ENCODE data around the gene ANKS1B. TPM values are rescaled to one million over a fixed set of nuclear protein-coding genes. Genes with fewer than 3 reads are reported as not detected.

Gene ANKS1B
- polyA plus RNA-seq, 1 experiment, result 0.27 TPM

DNA sequence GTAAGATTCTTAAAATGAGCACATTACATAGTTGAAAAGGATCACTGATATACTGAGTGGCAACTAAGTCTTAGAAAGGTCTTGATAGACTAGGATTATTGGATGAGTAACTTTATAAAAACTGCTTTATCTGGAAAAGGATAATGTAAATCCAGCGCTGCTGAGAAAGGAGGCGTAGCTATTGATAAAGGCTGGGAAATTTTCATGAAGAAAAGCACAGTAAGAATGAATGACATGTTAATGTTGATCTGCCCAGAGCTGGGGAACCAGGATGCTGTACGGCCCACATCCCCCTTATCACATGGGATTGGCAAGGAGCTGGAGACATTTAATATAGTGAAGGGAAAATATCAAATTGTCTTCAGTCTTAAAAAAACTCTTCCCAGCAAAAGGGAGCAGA, 1165.7 kb downstream of the ANKS1B start:
- Histone ChIP-seq H3K4me3 (ENCODE audit: low read depth, low read length) (no peak overlapping the region), H3K27me3 (ENCODE audit: control insufficient read depth, insufficient read depth, low read length) (no peaks in the 10 kb centered on the region), H3K36me3 (ENCODE audit: control insufficient read depth, insufficient read depth, low read length) (no peaks in the 10 kb centered on the region)
- ChIA-PET CTCF (interaction anchor here (0.6 kb wide), 1 partner anchor 497 kb away, joined by 3 read pairs; no protein-coding TSS in a partner anchor), POLR2A (no interaction called here)
- TF ChIP-seq CTCF (IDR thresholded peaks at IDR 0.05; ENCODE audit: insufficient read depth, low read depth, low read length), result no peak
- DNase-seq (ENCODE audit: low read depth), result no peak

DNA sequence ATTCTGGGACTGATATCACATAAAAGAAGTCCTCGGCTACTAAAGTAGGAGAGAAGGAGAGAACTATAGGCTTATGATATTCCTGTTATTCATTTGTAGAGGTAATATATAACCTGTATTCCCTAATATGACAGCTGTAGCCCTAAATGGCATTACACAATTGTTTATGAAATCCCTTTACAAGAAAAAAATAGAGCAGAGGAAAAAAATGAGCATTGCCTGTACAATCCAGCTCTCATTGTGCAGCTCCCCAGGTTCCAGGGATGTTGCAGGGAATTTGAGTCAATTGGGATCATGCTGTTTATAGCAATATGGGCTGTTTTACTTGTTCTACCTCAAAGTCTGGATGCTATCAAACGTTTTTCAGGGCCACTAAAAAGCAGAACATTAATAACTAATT, 1166.5 kb downstream of the ANKS1B start:
- Histone ChIP-seq H3K27me3 (ENCODE audit: control insufficient read depth, insufficient read depth, low read length) (no peaks in the 10 kb centered on the region), H3K36me3 (ENCODE audit: control insufficient read depth, insufficient read depth, low read length) (no peaks in the 10 kb centered on the region), H3K4me3 (ENCODE audit: low read depth, low read length) (no peak overlapping the region)
- no peak for TF ChIP-seq CTCF (IDR thresholded peaks at IDR 0.05; ENCODE audit: insufficient read depth, low read depth, low read length)
- ChIA-PET CTCF (no interaction called here), POLR2A (no interaction called here)
- no peak for DNase-seq (ENCODE audit: low read depth)

DNA sequence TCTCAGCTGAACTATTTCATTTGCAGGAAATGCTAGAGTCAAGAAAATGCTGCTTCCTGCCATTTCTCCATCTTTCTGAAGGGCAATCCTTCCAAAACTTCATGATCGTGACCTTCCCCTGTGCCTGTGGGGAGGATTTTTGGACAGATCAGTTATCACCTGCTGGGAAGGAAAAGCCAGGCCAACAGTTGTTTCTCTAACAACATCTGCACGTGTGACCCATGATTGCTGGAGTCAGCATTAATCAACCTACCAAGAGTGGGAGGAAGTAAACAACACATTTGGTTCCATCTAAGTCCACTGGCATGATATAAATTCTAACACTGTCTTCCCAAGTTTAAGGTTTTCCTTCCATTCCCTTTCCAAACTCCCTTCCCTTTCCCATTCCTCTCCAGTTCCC, 1167.0 kb downstream of the ANKS1B start:
- no peaks in the 10 kb centered on the region for H3K27me3 ChIP-seq (ENCODE audit: control insufficient read depth, insufficient read depth, low read length)
- POLR2A ChIA-PET, result no interaction called here
- CTCF ChIA-PET, result no interaction called here
- no peaks in the 10 kb centered on the region for H3K36me3 ChIP-seq (ENCODE audit: control insufficient read depth, insufficient read depth, low read length)
- no peak for TF ChIP-seq CTCF (IDR thresholded peaks at IDR 0.05; ENCODE audit: insufficient read depth, low read depth, low read length)
- no peak overlapping the region for H3K4me3 ChIP-seq (ENCODE audit: low read depth, low read length)
- no peak for DNase-seq (ENCODE audit: low read depth)

- no peaks in the 10 kb centered on the region for H3K36me3 ChIP-seq (ENCODE audit: control insufficient read depth, insufficient read depth, low read length)
- CTCF ChIA-PET, result no interaction called here
- POLR2A ChIA-PET, result no interaction called here
- no peak for DNase-seq (ENCODE audit: low read depth)
- no peak overlapping the region for H3K4me3 ChIP-seq (ENCODE audit: low read depth, low read length)
- no peak for TF ChIP-seq CTCF (IDR thresholded peaks at IDR 0.05; ENCODE audit: insufficient read depth, low read depth, low read length)
- H3K27me3 ChIP-seq (ENCODE audit: control insufficient read depth, insufficient read depth, low read length), result no peaks in the 10 kb centered on the region
These were observed 1168.0 kb downstream of the ANKS1B start for GRCh38 chr12:98816720-98817119.

DNA sequence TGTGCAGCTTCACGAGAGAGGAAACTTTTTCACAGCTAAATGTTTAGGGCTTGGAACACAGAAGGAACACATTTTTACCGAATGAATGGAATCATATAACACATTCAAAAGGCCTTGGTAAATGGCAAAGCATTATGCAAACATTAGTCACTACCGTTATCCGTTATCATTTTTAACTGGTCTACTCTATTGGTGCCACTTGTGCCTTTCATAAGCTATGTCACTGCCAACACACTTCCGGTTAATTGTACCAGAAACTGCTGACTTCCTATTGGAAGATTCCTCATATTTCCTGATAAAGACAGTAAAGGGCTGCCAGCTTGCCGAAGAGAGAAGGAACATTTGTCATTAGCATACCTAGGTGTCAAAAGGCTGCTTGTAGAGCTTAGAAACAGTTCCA, 1170.5 kb downstream of the ANKS1B start:
- ChIA-PET POLR2A (no interaction called here), CTCF (no interaction called here)
- no peaks in the 10 kb centered on the region for H3K36me3 ChIP-seq (ENCODE audit: control insufficient read depth, insufficient read depth, low read length)
- DNase-seq (ENCODE audit: low read depth), result no peak
- H3K27me3 ChIP-seq (ENCODE audit: control insufficient read depth, insufficient read depth, low read length), result no peaks in the 10 kb centered on the region
- H3K4me3 ChIP-seq (ENCODE audit: low read depth, low read length), result no peak overlapping the region
- TF ChIP-seq CTCF (IDR thresholded peaks at IDR 0.05; ENCODE audit: insufficient read depth, low read depth, low read length), result no peak
